CD14-positive monocyte (primary cell): ENCODE results near the gene LASP1. TPM values are rescaled to one million over a fixed set of nuclear protein-coding genes. Genes with fewer than 3 reads are reported as not detected.

Experiments used
- DNase-seq, 3 donors: peaks; one replicate each; pipeline ENCODE4 v3.0.0-alpha.2; 2011 to 2022
- H2AFZ ChIP-seq: 2 replicates; pipeline ENCODE4 v1.6.0; 2012; ENCODE audit warnings: mild to moderate bottlenecking, low read depth, low read length, inconsistent platforms; ENCODE audit not compliant: insufficient read depth, poor library complexity, severe bottlenecking
- H3K27ac ChIP-seq, 2 donors: 1 replicate in 1 of 2; 2 replicates in 1 of 2; pipeline ENCODE4 v1.5.1; 2012 to 2013; ENCODE audit warnings: low read length in 2 of 2, control low read depth in 1 of 2, inconsistent platforms in 1 of 2, low read depth in 1 of 2, mild to moderate bottlenecking in 1 of 2
- H3K27me3 ChIP-seq, 2 donors: one replicate each; pipeline versions ENCODE4 v1.6.0 to v1.6.1; 2011 to 2013; ENCODE audit warnings: low read length in 2 of 2; ENCODE audit not compliant: control insufficient read depth in 2 of 2, insufficient read depth in 2 of 2
- H3K36me3 ChIP-seq, 2 donors: replicated peaks in 1 of 2; 1 replicate in 1 of 2; 2 replicates in 1 of 2; pipeline versions ENCODE4 v1.5.1 to v1.6.1; 2012 to 2013; ENCODE audit warnings: low read length in 2 of 2, control low read depth in 1 of 2, inconsistent platforms in 1 of 2, mild to moderate bottlenecking in 1 of 2; ENCODE audit not compliant: insufficient read depth in 2 of 2, control insufficient read depth in 1 of 2
- H3K4me1 ChIP-seq, 2 donors: 1 replicate in 1 of 2; 2 replicates in 1 of 2; pipeline versions ENCODE4 v1.5.1 to v1.6.1; 2012 to 2013; ENCODE audit warnings: low read length in 2 of 2, control low read depth in 1 of 2, inconsistent platforms in 1 of 2, mild to moderate bottlenecking in 1 of 2, moderate library complexity in 1 of 2; ENCODE audit not compliant: insufficient read depth in 2 of 2, control insufficient read depth in 1 of 2
- H3K4me2 ChIP-seq: replicated peaks from 2 replicates; pipeline ENCODE3; 2012; ENCODE audit warnings: low read length, moderate library complexity, mild to moderate bottlenecking; ENCODE audit not compliant: poor library complexity, severe bottlenecking; ENCODE audit errors: extremely low read depth
- H3K4me3 ChIP-seq, 3 experiments: fragments of 200-600 bp in 1 of 3; sonication (generic) in 1 of 3; replicated peaks in 1 of 3; 1 replicate in 2 of 3; 2 replicates in 1 of 3; pipeline ENCODE4 v1.5.1; 2011 to 2013; ENCODE audit warnings: low read length in 3 of 3, mild to moderate bottlenecking in 3 of 3, control low read depth in 2 of 3, low read depth in 2 of 3, inconsistent platforms in 1 of 3, moderate library complexity in 1 of 3
- H3K79me2 ChIP-seq: 2 replicates; pipeline ENCODE4 v1.6.0; 2012; ENCODE audit warnings: mild to moderate bottlenecking, control low read depth, inconsistent platforms, low read length, moderate library complexity; ENCODE audit not compliant: insufficient read depth
- H3K9ac ChIP-seq: 2 replicates; pipeline ENCODE4 v1.6.0; 2017; ENCODE audit warnings: low read length, mild to moderate bottlenecking; ENCODE audit not compliant: insufficient read depth, poor library complexity, severe bottlenecking
- H3K9me3 ChIP-seq, 2 donors: replicated peaks in 1 of 2; 1 replicate in 1 of 2; 2 replicates in 1 of 2; pipeline versions ENCODE4 v1.5.1 to v1.6.1; 2012 to 2013; ENCODE audit warnings: low read length in 2 of 2, control low read depth in 1 of 2; ENCODE audit not compliant: control insufficient read depth in 1 of 2, insufficient read depth in 1 of 2
- H4K20me1 ChIP-seq: 2 replicates; pipeline ENCODE4 v1.6.0; 2012; ENCODE audit warnings: mild to moderate bottlenecking, low read length, control low read depth, moderate library complexity; ENCODE audit not compliant: insufficient read depth
- H3K27ac Mint-ChIP-seq, 7 donors: one replicate each; pipeline ENCODE4 v1.8.0; 2020; ENCODE audit warnings: mild to moderate bottlenecking in 7 of 7, mixed read lengths in 7 of 7, moderate library complexity in 6 of 7, inconsistent platforms in 2 of 7
- H3K27me3 Mint-ChIP-seq, 3 donors: one replicate each; pipeline ENCODE4 v1.8.0; 2021 to 2022; ENCODE audit warnings: low read depth in 3 of 3, mild to moderate bottlenecking in 3 of 3, mixed read lengths in 3 of 3, moderate library complexity in 3 of 3, inconsistent platforms in 1 of 3
- H3K36me3 Mint-ChIP-seq, 2 donors: one replicate each; pipeline ENCODE4 v1.8.0; 2020; ENCODE audit warnings: mixed read lengths in 2 of 2, inconsistent platforms in 1 of 2, mild to moderate bottlenecking in 1 of 2
- H3K4me1 Mint-ChIP-seq: one replicate; pipeline ENCODE4 v1.8.0; 2020; ENCODE audit warnings: mild to moderate bottlenecking, mixed read lengths
- H3K4me3 Mint-ChIP-seq, 2 donors: one replicate each; pipeline ENCODE4 v1.8.0; 2020; ENCODE audit warnings: mild to moderate bottlenecking in 2 of 2, mixed read lengths in 2 of 2, moderate library complexity in 1 of 2
- H3K9me3 Mint-ChIP-seq, 7 donors: one replicate each; pipeline ENCODE4 v1.8.0; 2020 to 2022; ENCODE audit warnings: mixed read lengths in 7 of 7, mild to moderate bottlenecking in 6 of 7, moderate library complexity in 6 of 7, inconsistent platforms in 2 of 7
- CTCF ChIP-seq: fragments of 200-600 bp; IDR thresholded peaks from one replicate; pipeline ENCODE4 v1.8.0; 2022; ENCODE audit warnings: antibody characterized with exemption, mild to moderate bottlenecking
- WGBS: methylation state at CpG from one replicate; pipeline ENCODE4 v1.1.5; 2013; ENCODE audit warnings: missing lambda C conversion rate; ENCODE audit not compliant: insufficient coverage; 5-methylcytosine and 5-hydroxymethylcytosine counted together
- intact Hi-C, 2 donors: fragments of 100-400 bp; cut with micrococcal nuclease; formaldehyde crosslinking; loops; one replicate each; pipeline versions ENCODE4 v1.15.0 to v1.15.1; 2023
- polyA plus RNA-seq, 3 donors: library from polyadenylated mRNA; depleted of rRNA in 1 of 3; unstranded in 2 of 3; stranded (reverse) in 1 of 3; fragments of 300-500 nt in 2 of 3; fragments of >200 nt in 1 of 3; fragmentation: Illumina TruSeq in 2 of 3; gene quantifications; 1 replicate in 2 of 3; 2 replicates in 1 of 3; pipeline ENCODE4 v1.2.3, GENCODE V29; 2012 to 2021

The LASP1 gene
- polyA plus RNA-seq, 3 donors, result 55.9 to 93.7 (median 70.6) TPM

GRCh38 chr17:38890410-38890746 is 20.5 kb downstream of the LASP1 start:
- no peaks in the 10 kb centered on the region for H3K27me3 ChIP-seq
- peaks cover 84 to 99% of the 10 kb centered on the region in 2 donors for H3K36me3 ChIP-seq
- Mint-ChIP-seq H3K27me3 (peaks cover 0 to 1% (median 0%) of the 10 kb centered on the region in 3 donors), H3K36me3 (peaks cover 67 to 95% of the 10 kb centered on the region in 2 donors), H3K4me3 (no peak overlapping the region), H3K4me1 (peaks cover 23% of the 10 kb centered on the region), H3K9me3 (no peaks in the 10 kb centered on the region), H3K27ac (peak overlapping the region in 2 of 7 donors; percentile 46 to 88)
- no peak for DNase-seq
- H4K20me1 ChIP-seq, result peaks cover 99% of the 10 kb centered on the region
- no peaks in the 10 kb centered on the region for H3K9me3 ChIP-seq
- WGBS, result no CpG with 5 or more reads among the region's 8 CpGs
- no peak overlapping the region for H3K4me3 ChIP-seq
- no peak overlapping the region for H3K4me2 ChIP-seq
- no peak for TF ChIP-seq CTCF
- peaks cover 75% of the 10 kb centered on the region for H3K79me2 ChIP-seq
- H3K27ac ChIP-seq, result peak overlapping the region in 1 of 2 donors; percentile 14
- H3K9ac ChIP-seq, result peak overlapping the region; percentile 21
- peaks cover 4 to 10% of the 10 kb centered on the region in 2 donors for H3K4me1 ChIP-seq
- intact Hi-C loops, result no loop called here
- H2AFZ ChIP-seq, result no peak overlapping the region

GRCh38 chr17:38891441-38891840 is 21.6 kb downstream of the LASP1 start:
- no peak overlapping the region for H3K9ac ChIP-seq
- no peak overlapping the region for H3K27ac ChIP-seq
- H3K27me3 Mint-ChIP-seq, result peaks cover 0 to 1% (median 0%) of the 10 kb centered on the region in 3 donors
- no peak for DNase-seq
- H3K9me3 ChIP-seq, result no peaks in the 10 kb centered on the region
- H2AFZ ChIP-seq, result no peak overlapping the region
- WGBS, result 100% methylated on average over 1 of the region's 8 CpGs
- H3K4me2 ChIP-seq, result no peak overlapping the region
- H3K4me1 Mint-ChIP-seq, result peaks cover 17% of the 10 kb centered on the region
- H4K20me1 ChIP-seq, result peaks cover 99% of the 10 kb centered on the region
- H3K36me3 Mint-ChIP-seq, result peaks cover 63 to 93% of the 10 kb centered on the region in 2 donors
- peaks cover 75% of the 10 kb centered on the region for H3K79me2 ChIP-seq
- no peak overlapping the region for H3K4me3 Mint-ChIP-seq
- no peak overlapping the region for H3K4me3 ChIP-seq
- peak overlapping the region in 2 of 7 donors; percentile 35 to 42 for H3K27ac Mint-ChIP-seq
- peaks cover 0 to 14% of the 10 kb centered on the region in 2 donors for H3K4me1 ChIP-seq
- intact Hi-C loops, result no loop called here
- no peaks in the 10 kb centered on the region for H3K27me3 ChIP-seq
- no peak for TF ChIP-seq CTCF
- H3K9me3 Mint-ChIP-seq, result no peaks in the 10 kb centered on the region
- H3K36me3 ChIP-seq, result peaks cover 85 to 99% of the 10 kb centered on the region in 2 donors
